ENCODE data around the gene RAF1. TPM values are rescaled to one million over a fixed set of nuclear protein-coding genes. Genes with fewer than 3 reads are reported as not detected.

The RAF1 gene
- total and polyA plus RNA-seq, 9 of the 15 experiments (the other 6 are each of a cell fraction or from before 2014, with no cell fraction given), result 28.0 to 183 (median 85.6) TPM

GRCh38 chr3:12706504-12707253 is 42.8 kb upstream of the RAF1 start (continued):
- TF ChIP-seq E4F1 (CRISPR knock-in tag; IDR thresholded peaks at IDR 0.05; ENCODE audit: borderline replicate concordance), result no peak
- no peak for TF ChIP-seq HMGXB4 (CRISPR knock-in tag; IDR thresholded peaks at IDR 0.05)
- no peak for TF ChIP-seq PHTF2 (CRISPR knock-in tag; IDR thresholded peaks at IDR 0.05)
- no peak for TF ChIP-seq MITF (IDR thresholded peaks at IDR 0.05)
- TF ChIP-seq CREM (IDR thresholded peaks at IDR 0.05; ENCODE audit: low read depth), result peak; percentile 46; the same call in 1 of the 2 replicates
- no peak for TF ChIP-seq BRD4 (IDR thresholded peaks at IDR 0.05)
- no peak for TF ChIP-seq ZNF174 (CRISPR knock-in tag; IDR thresholded peaks at IDR 0.05)
- no peak for TF ChIP-seq ZBTB11 (CRISPR knock-in tag; IDR thresholded peaks at IDR 0.05)
- no peak for TF ChIP-seq MEF2A (IDR thresholded peaks at IDR 0.05; ENCODE audit: control insufficient read depth, low read depth, low read length)
- TF ChIP-seq TCF7 (IDR thresholded peaks at IDR 0.05; ENCODE audit: borderline replicate concordance), result no peak
- TF ChIP-seq HMBOX1 (IDR thresholded peaks at IDR 0.05), result no peak
- TF ChIP-seq ZBTB2 (IDR thresholded peaks at IDR 0.05), result no peak

Measured in K562 (cell line).